ENCODE measurements around the gene TTBK2.

GRCh38 chr15:42786978-42787377, 133.6 kb downstream of the TTBK2 start:
- TF ChIP-seq CTCF (IDR thresholded peaks at IDR 0.05) (no peak), POLR2A (IDR thresholded peaks at IDR 0.05) (no peak)
